Measurements from ENCODE around the gene CCNQ.

- TF ChIP-seq POLR2A (IDR thresholded peaks at IDR 0.05) = no peak
- no peak for TF ChIP-seq CTCF (IDR thresholded peaks at IDR 0.05)
Measured at GRCh38 chrX:153636716-153637115, 37.8 kb upstream of the CCNQ start.

Data from testis (tissue), 2 donors.